ES-I3 (cell line): ENCODE data around the gene CFAP20DC.
"Not testable (repeated sequence)": the region's sequence is repeated elsewhere in the genome, so short reads cannot be mapped to it uniquely, and the experiment has no call there.

ENCODE experiments used
- H3K36me3 ChIP-seq: 2 replicates; pipeline ENCODE4 v1.6.1; 2013; ENCODE audit warnings: mild to moderate bottlenecking, low read length, control low read depth, moderate library complexity; ENCODE audit not compliant: insufficient read depth
- H3K4me1 ChIP-seq: 2 replicates; pipeline ENCODE4 v1.6.1; 2013; ENCODE audit warnings: mild to moderate bottlenecking, control low read depth, low read length; ENCODE audit not compliant: insufficient read depth
- H3K9ac ChIP-seq: 2 replicates; pipeline ENCODE4 v1.6.1; 2013; ENCODE audit warnings: low read depth, mild to moderate bottlenecking, low read length, moderate library complexity
- H3K9me3 ChIP-seq: 2 replicates; pipeline ENCODE4 v1.6.1; 2013; ENCODE audit warnings: mild to moderate bottlenecking, low read length, moderate library complexity; ENCODE audit not compliant: control insufficient read depth, insufficient read depth

The CFAP20DC gene

DNA sequence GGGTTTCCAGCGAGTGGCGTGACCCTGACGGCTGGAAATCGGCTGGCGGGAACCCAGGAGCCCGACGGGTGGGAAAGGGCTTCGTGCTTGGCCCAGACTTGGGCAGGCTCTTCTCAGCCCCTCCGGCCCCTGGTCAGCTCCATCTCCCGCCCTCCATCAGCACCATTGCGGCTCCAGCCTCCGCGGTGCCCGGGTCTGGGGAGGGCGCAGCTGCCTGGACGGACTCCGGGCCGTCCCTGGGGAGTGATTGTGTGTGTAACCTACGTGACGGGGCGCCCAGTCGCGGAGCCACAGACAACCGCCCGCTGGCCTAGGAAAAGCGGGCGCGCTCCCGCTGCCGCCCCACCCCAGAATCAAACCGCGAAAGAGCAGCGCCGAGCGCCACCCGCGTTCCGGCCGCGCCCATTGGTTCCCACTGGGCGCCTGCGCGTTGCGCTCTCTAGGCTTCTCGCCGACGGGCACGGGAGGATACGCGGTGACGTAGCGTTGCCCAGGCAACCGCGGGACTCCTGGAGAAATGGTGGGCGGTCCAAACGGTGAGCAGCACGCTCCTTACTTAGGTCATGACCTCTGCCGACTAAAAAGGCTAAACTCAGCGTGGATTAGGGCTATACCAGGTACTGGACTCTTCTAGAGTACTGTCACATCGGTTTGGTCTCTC, at the start of gene CFAP20DC:
CFAP20DC (minus strand) TSS at position 355 of the 661 bp plus-strand sequence. CDS start 394 bp downstream, outside the sequence.
- Histone ChIP-seq H3K4me1 (no peaks in the 10 kb centered on the region), H3K9me3 (no peaks in the 10 kb centered on the region), H3K36me3 (no peaks in the 10 kb centered on the region), H3K9ac (no peak within 1 kb of the TSS)

- not testable (repeated sequence) for H3K4me1 ChIP-seq, H3K36me3 ChIP-seq, H3K9me3 ChIP-seq, H3K9ac ChIP-seq
Observed at GRCh38 chr3:59098516-59098915, 48.7 kb upstream of the CFAP20DC start.

- Histone ChIP-seq H3K9ac (no peak overlapping the region), H3K4me1 (no peaks in the 10 kb centered on the region), H3K9me3 (no peaks in the 10 kb centered on the region), H3K36me3 (no peaks in the 10 kb centered on the region)
Observed at GRCh38 chr3:59094446-59094845, 44.6 kb upstream of the CFAP20DC start.

GRCh38 chr3:59093521-59093920, 43.7 kb upstream of the CFAP20DC start:
- H3K9me3 ChIP-seq: no peaks in the 10 kb centered on the region
- H3K9ac ChIP-seq: no peak overlapping the region
- H3K4me1 ChIP-seq: no peaks in the 10 kb centered on the region
- H3K36me3 ChIP-seq: no peaks in the 10 kb centered on the region

- H3K4me1 ChIP-seq: no peaks in the 10 kb centered on the region
- no peak overlapping the region for H3K9ac ChIP-seq
- H3K9me3 ChIP-seq: no peaks in the 10 kb centered on the region
- no peaks in the 10 kb centered on the region for H3K36me3 ChIP-seq
Observed at GRCh38 chr3:59088761-59089160, 38.9 kb upstream of the CFAP20DC start.

DNA sequence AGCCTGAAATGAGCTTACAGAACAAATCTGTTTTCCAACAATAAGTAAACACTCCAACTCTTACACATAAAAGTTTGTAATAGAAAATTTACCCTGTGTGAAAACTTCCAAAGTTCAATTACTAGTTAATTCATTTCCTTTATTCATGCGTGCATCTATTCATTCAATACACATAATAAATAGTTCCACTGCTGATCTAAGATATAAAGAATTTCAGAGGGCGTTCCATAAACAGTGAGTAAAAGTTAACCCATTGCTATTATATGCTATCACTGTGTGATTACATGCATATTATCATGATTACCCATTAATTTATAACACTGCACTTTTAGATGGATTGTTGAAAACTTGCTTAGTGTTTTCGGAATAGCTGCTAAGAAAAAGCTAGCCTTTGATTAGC, 36.2 kb upstream of the CFAP20DC start:
- no peak overlapping the region for H3K9ac ChIP-seq

DNA sequence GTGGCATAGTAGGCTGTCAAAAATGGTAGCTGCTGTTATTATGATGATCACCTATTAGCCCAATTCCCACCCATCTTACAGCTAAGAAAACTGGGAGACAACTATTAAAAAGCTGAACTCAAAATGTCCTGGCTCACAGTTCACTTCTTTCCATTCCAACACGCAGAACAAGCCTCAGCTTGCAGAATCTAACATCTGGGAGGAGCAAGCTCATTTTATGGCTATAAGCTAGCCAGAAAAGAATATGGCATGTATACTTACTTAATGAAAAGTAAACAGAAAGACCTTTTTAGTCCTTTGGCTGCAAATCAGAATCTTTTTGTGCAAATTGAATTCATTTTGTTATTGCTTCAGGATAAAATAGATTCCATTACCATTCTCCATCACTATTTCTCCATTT, 34.8 kb upstream of the CFAP20DC start:
- H3K9ac ChIP-seq: no peak overlapping the region
- no peaks in the 10 kb centered on the region for H3K9me3 ChIP-seq
- no peaks in the 10 kb centered on the region for H3K4me1 ChIP-seq

More for the DNA sequence above, 36.2 kb upstream of the CFAP20DC start:
- Histone ChIP-seq H3K9me3 (no peaks in the 10 kb centered on the region), H3K36me3 (no peaks in the 10 kb centered on the region), H3K4me1 (no peaks in the 10 kb centered on the region)

GRCh38 chr3:59082106-59082505, 32.3 kb upstream of the CFAP20DC start:
- Histone ChIP-seq H3K4me1 (no peaks in the 10 kb centered on the region), H3K9me3 (no peaks in the 10 kb centered on the region), H3K9ac (no peak overlapping the region), H3K36me3 (no peaks in the 10 kb centered on the region)

More for the DNA sequence above, 34.8 kb upstream of the CFAP20DC start:
- H3K36me3 ChIP-seq: no peaks in the 10 kb centered on the region

- no peaks in the 10 kb centered on the region for H3K9me3 ChIP-seq
- no peaks in the 10 kb centered on the region for H3K36me3 ChIP-seq
- no peaks in the 10 kb centered on the region for H3K4me1 ChIP-seq
- H3K9ac ChIP-seq: no peak overlapping the region
Observed at GRCh38 chr3:59081071-59081470, 31.2 kb upstream of the CFAP20DC start.

GRCh38 chr3:59079962-59080361, 30.1 kb upstream of the CFAP20DC start:
- Histone ChIP-seq H3K9ac (no peak overlapping the region), H3K36me3 (no peaks in the 10 kb centered on the region), H3K9me3 (no peaks in the 10 kb centered on the region), H3K4me1 (no peaks in the 10 kb centered on the region)

DNA sequence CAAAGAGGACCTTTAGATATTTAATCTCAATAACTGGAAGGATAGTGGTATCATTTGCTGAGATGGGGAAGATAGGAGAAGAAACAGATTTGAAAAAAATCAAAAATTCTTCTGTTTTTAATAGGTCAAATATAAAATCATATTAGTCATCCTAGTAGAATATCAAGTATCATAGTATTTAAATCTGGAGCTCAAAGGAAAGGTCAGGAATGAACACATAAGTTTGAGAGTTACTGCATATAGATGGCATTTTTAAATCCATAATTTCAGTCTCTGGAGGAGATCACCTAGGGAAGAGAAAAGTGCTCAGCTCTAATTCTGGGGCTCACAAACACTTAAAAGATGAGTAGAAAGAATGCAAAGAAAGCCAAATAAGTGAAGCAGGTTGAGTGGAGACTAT, 24.9 kb upstream of the CFAP20DC start:
- no peaks in the 10 kb centered on the region for H3K9me3 ChIP-seq
- H3K36me3 ChIP-seq: no peaks in the 10 kb centered on the region
- H3K4me1 ChIP-seq: no peaks in the 10 kb centered on the region
- no peak overlapping the region for H3K9ac ChIP-seq

DNA sequence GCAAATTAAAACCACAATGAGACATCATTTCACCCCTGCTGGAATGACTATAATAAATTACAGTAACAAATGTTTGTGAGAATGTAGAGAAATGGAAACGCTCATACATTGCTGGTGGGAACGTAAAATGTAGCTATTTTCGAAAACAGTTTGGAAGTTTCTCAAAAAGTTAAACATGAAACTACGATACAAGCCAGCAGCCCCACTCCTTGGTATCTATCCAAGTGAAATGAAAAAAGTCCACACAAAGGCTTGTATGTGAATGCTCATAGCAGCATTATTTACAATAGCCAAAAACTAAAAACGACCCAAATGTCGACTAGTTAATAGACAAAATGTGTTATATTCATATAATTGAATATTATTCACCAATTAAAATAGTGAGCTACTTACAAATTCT, 22.9 kb upstream of the CFAP20DC start:
- Histone ChIP-seq H3K9ac (no peak overlapping the region), H3K4me1 (no peaks in the 10 kb centered on the region), H3K9me3 (no peaks in the 10 kb centered on the region), H3K36me3 (no peaks in the 10 kb centered on the region)

DNA sequence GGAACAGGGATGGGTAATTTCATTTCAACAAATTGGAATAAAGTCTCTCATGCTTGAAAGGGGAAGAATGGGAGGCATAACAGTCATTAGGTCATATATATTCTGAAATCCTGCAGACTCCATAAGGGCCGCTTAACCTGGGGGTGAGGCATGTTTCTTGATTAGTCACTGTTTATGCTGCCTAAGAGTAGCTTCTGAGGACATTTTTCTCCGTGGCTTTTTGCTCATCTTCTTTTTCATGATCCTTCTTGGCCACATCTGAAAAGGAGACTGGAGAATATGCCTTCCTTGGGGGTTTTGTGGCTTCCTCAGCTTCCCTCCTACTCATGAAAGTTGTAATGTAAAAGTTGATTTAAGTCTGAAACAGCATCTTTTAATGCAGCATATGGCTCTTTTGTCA, 20.0 kb upstream of the CFAP20DC start:
- Histone ChIP-seq H3K36me3 (no peaks in the 10 kb centered on the region; the same call in 1 of the 2 replicates), H3K4me1 (no peaks in the 10 kb centered on the region)

DNA sequence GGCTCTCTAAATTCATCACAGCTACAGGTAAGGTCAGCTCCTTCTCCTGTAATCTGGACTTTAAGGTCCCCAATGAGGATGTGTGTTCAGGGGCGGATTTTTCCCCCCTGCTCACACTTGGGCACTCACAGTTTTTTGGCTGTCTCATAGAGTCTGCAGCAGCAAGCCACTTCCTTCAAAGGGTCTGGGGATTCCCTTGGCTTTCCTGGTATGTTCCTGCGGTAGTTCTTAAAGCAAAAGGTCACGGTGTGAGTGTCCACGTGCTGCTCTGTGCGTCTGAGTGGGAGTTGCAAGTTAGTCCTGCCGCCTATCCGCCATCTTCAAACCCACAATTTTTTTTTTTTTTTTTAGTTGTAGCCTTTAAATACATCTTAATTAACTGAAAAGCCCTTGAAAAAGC, 15.4 kb upstream of the CFAP20DC start:
- Histone ChIP-seq H3K9me3 (no peaks in the 10 kb centered on the region), H3K9ac (no peak overlapping the region), H3K36me3 (no peaks in the 10 kb centered on the region; the same call in 1 of the 2 replicates), H3K4me1 (no peaks in the 10 kb centered on the region)

More for the DNA sequence above, 20.0 kb upstream of the CFAP20DC start:
- Histone ChIP-seq H3K9me3 (no peaks in the 10 kb centered on the region), H3K9ac (no peak overlapping the region)

DNA sequence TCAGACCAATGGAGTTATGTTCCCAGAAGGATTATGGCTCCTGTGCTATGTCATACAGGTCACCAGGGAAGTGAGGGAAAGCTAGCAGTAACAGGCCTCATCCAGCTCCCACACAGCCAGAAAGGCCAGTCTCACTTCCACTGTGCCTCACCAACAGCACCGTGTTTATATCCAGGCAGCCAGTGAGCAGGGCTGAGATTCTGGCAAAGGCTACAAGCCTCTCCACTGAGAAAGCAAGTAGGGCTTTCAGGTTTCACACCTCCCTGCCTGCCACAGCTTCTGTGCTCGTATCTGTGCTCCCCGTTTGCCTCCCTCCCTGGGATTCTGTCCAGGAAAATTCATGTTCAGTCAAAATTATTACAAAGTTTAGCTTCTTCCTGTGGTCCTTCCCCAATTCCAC, 14.9 kb upstream of the CFAP20DC start:
- no peaks in the 10 kb centered on the region for H3K9me3 ChIP-seq
- no peaks in the 10 kb centered on the region for H3K4me1 ChIP-seq
- no peak overlapping the region for H3K9ac ChIP-seq
- no peaks in the 10 kb centered on the region; the same call in 1 of the 2 replicates for H3K36me3 ChIP-seq
